SU-DHL-6 (cell line): ENCODE results near the gene INPP4A.

Experiments used
- CTCF ChIP-seq: fragments of 200-600 bp; sonication (generic); IDR thresholded peaks from one replicate; pipeline ENCODE4 v1.5.1; 2017; ENCODE audit warnings: antibody characterized with exemption, mild to moderate bottlenecking, low read length, moderate library complexity; ENCODE audit not compliant: insufficient read depth, poor library complexity, severe bottlenecking
- EZH2phosphoT487 ChIP-seq: fragments of 200-600 bp; sonication (generic), shearing (Covaris generic); conservative IDR thresholded peaks from 2 replicates; pipeline ENCODE4 v1.6.1; 2018; ENCODE audit warnings: mild to moderate bottlenecking, antibody characterized with exemption, low read length, moderate library complexity, mixed read lengths

- TF ChIP-seq CTCF, result no peak
- no peak for TF ChIP-seq EZH2phosphoT487
These were observed 23.0 kb downstream of the INPP4A start for GRCh38 chr2:98467652-98468051.
